Left lobe of liver (tissue), 2 donors: ENCODE measurements around the gene CTXND1. TPM values are rescaled to one million over a fixed set of nuclear protein-coding genes. Genes with fewer than 3 reads are reported as not detected.
A peak's percentile ranks its signal among the peaks of the same experiment; 100 is the strongest.

ENCODE experiments used
- ATAC-seq: fragments of 200-7000 bp; cut with Tn5 transposase; one replicate; pipeline ENCODE4 v1.9.1; 2020; ENCODE audit warnings: mild to moderate bottlenecking, moderate library complexity
- DNase-seq: peaks from one replicate; pipeline ENCODE4 v3.0.0-alpha.2; 2020; ENCODE audit warnings: low spot score
- total RNA-seq: library from RNA; stranded (reverse); gene quantifications from one replicate; pipeline ENCODE4 v1.2.1, GENCODE V29; 2021
- donor health status: DM: no; HTN: no; CAD: no; lungs with moderate emphysema.
- donor health status: DM: no; HTN: yes; CAD: no.

The CTXND1 gene
- total RNA-seq, 1 donor from 2014 or later, result 4.5 TPM

DNA sequence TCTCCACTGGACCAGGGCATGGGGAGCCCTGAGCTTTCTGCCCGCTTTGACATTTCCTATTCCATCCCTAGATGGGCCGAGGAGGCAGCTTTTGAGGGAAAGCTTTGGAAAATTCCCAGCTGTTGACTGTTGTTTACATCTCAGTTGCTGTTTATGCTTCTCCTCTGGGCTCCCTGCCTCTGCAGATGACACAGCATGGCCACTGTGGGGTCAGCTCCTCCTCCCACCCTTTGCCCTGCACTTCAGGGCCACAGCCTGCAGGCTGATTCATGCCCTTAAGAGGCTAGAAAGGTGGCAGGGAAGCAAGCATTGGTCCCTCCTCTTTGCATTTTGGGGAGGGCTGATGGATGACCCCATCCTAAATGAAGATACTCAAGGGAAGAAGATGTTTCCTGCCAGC is 8.5 kb upstream of the CTXND1 start:
- DNase-seq, result peak; percentile 64
- peak; percentile 86 for ATAC-seq

GRCh38 chr15:80259942-80260510 is 8.0 kb upstream of the CTXND1 start:
- ATAC-seq, result peak; percentile 69

DNA sequence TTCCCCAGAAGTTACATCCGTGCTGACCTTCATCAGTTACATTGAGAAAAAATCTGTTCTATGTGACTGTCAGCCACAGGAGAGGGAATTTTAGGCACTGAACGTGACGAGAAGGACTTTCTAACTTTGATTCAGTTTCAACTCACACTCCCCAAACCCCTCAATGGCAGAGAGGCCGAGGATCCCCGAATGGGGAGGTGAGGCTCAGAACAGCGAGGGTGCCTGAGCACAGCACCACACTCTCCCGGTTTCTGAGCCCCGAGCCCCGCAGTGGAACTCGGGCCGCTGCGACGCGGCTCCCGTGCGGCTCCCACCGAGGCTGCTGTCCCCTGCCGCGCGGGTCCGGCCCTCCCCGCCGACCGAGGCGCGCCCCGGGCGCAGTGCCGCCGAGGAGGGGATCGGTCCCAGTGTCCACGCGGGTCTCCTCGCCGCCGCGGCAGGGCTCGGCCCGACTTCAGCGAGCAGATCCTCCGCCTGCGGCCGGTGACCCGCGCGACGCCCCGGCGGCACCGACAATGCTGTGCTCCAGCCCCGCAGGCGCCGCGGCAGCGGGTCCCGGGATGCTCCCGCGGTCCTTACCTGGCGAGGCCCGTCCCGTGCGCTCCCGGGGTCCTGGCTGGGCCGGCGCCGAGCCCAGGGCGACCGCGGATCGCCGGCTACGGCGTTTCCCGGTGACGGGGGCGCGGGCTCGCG is 439 bp downstream of the CTXND1 start:
- DNase-seq (peak; percentile 52), ATAC-seq (peak; percentile 62)

More at GRCh38 chr15:80259942-80260510, 8.0 kb upstream of the CTXND1 start:
- peak; percentile 50 for DNase-seq

DNA sequence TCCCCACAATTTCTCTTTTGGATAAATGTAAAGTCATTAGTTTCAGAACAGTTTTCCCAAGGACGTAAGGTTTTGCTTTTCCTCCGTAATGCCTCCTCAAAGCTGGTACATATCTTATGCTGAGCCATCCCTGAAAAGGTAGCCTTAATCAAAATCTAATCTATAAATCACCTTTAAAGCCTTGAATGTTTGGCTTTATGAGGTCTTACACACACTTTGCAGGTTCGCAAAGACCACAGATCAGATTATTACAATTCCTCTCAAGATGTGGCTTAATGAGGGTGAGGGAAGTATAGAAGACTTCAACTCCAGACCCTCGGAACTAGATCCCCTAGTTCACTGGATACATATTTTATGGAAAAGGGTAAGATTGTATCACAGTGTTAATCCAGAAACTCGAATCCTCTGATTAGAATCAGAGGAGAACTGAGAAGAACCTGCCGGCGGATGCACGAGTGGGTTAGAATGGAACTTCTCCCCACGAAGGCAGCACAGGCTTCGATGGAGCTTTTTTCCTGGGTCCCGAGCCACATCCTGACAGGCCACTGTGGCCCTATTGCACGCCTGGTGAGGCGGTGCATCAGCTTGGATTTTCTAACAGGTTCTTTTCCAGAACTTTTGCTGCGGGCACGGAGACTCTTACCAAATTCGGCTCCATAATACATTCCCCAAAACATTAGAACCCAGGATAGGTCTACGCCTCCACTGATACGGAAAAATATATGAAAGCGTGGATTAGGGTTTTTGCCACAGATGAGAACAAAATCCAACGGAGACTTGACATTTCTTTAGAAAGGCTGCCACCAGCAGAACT is 1.2 kb downstream of the CTXND1 start:
- ATAC-seq (peak; percentile 58), DNase-seq (peak; percentile 57)

DNA sequence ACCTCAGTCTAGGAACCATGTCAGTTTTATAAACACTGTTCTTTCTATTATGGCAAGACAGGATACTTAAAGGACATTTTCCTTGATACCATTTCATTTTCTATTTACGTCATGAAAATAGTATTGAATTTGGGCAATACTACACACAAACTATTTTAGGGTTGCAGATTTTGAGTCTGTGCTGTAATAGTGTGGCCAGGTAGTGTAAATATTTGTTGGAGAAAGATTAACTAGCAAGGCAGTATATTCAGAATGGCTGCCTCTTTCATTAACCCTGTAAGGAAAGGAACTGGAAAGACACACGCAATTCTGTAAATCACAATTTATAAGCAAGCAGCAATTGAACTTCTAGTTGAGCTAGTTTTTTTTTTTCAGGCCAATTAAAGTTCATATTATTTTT is 2.0 kb downstream of the CTXND1 start:
- ATAC-seq (peak; percentile 60), DNase-seq (peak; percentile 19)

DNA sequence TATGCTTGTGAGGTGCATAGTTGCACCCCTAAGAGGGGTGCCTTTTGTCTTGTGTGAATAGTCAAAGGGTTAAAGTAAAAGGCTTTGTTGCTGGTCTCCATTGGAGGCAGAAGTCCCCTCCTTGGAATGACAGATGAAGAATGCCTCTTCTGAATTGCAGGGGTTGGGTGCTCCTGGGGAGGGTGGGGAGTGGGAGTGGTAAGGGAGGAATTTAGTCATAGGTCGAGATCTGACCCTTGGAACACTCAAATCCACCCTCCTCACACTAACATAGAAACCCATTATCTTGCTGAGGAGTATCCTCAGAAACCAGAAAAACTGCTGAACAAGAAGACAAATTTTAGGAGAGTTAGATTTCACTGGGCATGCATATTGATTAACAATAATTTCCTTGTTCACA is 4.7 kb downstream of the CTXND1 start:
- ATAC-seq (no peak), DNase-seq (peak; percentile 11)

- ATAC-seq (peak; percentile 23), DNase-seq (peak; percentile 60)
Measured at GRCh38 chr15:80246425-80246894, 5.6 kb downstream of the CTXND1 start.

DNA sequence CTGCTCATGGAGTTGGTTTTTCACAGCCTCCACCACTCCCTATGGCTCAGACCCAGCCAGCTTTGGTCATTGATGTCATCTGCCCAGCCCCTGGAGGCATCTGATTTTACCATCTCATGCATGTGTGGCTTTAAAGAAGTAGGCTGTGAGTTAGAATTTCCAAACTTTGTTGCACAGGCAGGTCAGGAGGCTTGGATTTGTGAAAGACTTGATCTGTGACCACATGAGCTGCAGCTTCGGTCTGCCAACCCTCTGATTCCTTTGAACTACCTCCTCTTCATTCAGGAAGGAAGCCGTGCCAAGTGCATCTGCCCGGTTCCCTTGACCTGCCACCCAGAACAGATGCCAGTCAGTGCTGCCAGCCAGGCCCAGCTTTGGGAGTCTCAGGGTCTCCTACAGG is 9.2 kb downstream of the CTXND1 start:
- peak; percentile 92 for DNase-seq
- peak; percentile 80 for ATAC-seq

GRCh38 chr15:80242132-80242769 is 9.8 kb downstream of the CTXND1 start:
- ATAC-seq (peak; percentile 63), DNase-seq (peak; percentile 54)

- no peak for DNase-seq
- no peak for ATAC-seq
Measured at GRCh38 chr15:80241508-80241907, 10.5 kb downstream of the CTXND1 start.

- no peak for DNase-seq
Measured at GRCh38 chr15:80240276-80240675, 11.7 kb downstream of the CTXND1 start.

GRCh38 chr15:80234883-80235282 is 17.1 kb downstream of the CTXND1 start:
- DNase-seq (no peak), ATAC-seq (peak; percentile 91)

More at GRCh38 chr15:80240276-80240675, 11.7 kb downstream of the CTXND1 start:
- no peak for ATAC-seq

DNA sequence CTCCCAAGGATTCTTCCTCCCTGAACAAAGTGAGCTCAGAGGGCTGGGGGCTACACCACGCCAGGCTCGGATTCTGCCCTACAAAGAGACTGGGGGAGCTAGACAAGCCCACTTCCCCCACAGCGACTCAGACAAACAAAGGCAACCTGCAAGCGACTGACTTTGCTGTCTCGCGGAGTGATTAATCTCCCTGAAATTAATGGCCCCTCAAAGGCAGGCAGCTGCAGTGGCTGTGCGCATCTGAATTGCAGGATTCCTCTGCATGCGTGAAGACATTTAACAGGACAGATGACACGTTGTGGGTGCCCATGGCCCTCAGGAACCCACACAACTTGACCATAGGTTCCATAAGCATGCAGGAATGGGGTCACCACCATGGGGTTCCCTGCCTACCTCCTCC is 18.4 kb downstream of the CTXND1 start:
- ATAC-seq (no peak), DNase-seq (no peak)

DNA sequence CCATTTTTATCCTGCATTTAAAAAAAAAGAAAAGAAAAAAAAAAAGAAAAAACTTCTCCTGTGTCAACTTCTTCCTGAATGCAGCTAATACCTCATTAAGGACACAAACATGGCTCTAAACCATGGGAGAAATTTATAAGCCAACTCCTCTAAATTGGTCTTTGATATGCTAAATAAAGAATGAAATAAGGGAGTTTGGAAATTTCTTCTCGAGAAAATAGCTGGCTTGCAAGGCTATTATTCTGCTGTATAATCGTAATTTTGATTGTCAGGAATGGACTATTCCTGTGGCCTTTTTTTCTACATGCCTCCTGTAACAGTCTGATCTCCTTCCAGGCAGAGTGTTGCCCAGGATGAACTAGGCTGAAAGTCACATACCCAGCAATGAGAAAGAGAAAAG is 20.6 kb downstream of the CTXND1 start:
- DNase-seq (no peak), ATAC-seq (no peak)

DNA sequence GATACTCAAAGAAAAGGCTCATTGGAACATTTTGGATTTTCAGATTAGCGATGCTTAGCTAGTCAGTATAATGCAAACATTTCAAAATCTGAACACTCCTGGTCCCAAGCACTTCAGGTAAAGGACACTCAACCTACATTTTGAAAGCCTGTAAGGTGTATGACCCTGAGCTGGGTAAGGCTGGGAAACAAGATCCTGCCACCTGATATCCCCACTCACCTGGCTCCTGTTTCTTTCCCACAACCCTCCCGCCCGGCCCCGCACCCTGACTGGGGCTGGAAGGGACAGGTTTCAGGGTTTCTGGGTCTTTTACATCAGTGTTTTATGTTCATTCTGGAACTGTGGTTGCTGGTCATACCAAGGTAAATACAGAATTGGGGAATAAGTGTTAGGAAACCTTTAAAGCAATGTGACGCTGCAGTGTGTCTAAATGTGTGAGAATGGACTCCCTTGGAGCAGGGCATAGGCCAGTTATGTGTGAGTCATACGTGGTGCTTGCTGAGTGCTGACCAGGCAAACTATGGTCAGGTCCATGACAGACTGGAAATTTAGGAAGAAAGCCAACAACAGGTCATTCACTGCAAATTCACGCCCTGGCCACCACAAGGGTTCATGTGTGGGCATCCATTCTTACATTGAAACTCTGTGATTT is 22.9 kb downstream of the CTXND1 start:
- peak; percentile 97 for ATAC-seq
- DNase-seq, result peak; percentile 86

GRCh38 chr15:80219955-80220354 is 32.1 kb downstream of the CTXND1 start:
- no peak for ATAC-seq
- no peak for DNase-seq

DNA sequence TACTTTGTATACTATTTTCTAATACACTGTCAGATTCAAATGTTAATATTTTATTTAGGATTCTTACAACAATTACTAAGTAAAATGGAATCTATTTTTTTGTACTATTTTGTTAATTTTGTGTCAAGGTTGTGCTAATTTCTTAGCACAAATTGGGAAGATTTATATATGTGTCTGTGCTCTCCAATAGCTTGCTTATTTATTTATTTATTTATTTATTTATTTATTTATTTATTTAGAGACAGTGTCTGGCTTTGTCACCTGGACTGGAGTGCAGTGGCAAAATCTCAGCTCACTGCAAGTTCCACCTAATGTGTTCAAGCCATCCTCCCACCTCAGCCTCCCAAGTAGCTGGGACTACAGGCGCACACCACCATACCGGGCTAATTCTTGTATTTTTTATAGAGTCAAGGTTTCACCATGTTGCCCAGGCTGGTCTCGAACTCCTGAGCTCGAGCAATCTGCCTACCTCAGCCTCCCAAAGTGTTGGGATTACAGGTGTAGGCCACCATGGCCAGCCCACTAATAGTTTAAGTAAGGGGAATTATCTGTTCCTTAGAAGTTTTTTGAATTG is 34.6 kb downstream of the CTXND1 start:
- ATAC-seq (no peak), DNase-seq (no peak)

- no peak for DNase-seq
- ATAC-seq, result no peak
Measured at GRCh38 chr15:80216911-80217310, 35.1 kb downstream of the CTXND1 start.

DNA sequence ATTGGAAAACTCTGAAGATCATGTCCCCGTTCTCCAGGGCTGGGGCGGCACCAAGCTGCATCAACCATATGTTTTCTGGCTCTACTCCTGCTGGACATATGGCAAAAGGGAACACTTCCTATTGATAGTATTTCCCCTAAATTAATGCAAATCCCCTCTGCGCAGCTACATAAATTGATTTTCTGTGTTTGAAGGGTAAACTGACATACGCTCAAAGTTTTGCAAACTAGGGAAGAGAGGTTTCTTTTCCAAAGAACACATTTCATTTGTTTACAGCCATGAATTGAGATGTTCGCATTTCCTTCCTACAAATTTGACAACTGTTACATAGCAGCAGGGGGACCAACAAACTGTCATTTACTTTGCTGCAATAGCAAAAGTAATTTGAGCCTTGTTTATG is 35.9 kb downstream of the CTXND1 start:
- ATAC-seq (no peak), DNase-seq (no peak)

DNA sequence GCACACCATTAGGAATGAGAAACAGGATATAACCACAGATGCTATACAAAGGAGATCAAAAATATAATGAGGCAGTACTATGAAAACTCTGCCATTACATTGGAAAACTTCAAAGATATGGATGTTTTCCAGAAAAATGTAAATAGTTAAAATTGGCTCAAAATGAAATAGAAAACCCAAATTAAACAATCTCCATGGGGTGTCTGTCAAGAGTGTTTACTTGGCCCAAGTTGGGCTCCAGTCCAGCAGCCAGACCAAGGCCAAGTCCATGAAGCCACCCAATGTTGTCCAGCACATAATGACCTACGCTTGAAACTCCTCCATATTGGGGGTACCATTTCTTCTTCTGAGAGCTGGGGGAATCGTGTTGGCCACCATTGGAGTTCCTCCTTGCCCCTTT is 37.1 kb downstream of the CTXND1 start:
- no peak for DNase-seq
- ATAC-seq, result peak; percentile 25
